Gastroesophageal sphincter (tissue), 3 donors: Measurements from ENCODE around the gene RBM4B.

ENCODE experiments used
- POLR2A ChIP-seq, 2 donors: fragments of 450-650 bp; IDR thresholded peaks; one replicate each; pipeline ENCODE4 v1.6.1; 2017; ENCODE audit warnings: antibody characterized with exemption in 2 of 2, mild to moderate bottlenecking in 2 of 2, moderate library complexity in 1 of 2
- POLR2AphosphoS5 ChIP-seq: sonication (generic); formaldehyde crosslinking; IDR thresholded peaks from one replicate; pipeline ENCODE4 v1.6.1; 2017; ENCODE audit warnings: antibody characterized with exemption
- TF ChIP-seq, protein P1 (sequence below), 4 experiments: fragments of 200-600 bp in 2 of 4; fragments of 450-650 bp in 2 of 4; sonication (generic) in 1 of 4; IDR thresholded peaks; one replicate each; pipeline ENCODE4 v1.5.1; 2017 to 2019; ENCODE audit warnings: antibody characterized with exemption in 4 of 4, mild to moderate bottlenecking in 2 of 4, moderate library complexity in 2 of 4

DNA sequence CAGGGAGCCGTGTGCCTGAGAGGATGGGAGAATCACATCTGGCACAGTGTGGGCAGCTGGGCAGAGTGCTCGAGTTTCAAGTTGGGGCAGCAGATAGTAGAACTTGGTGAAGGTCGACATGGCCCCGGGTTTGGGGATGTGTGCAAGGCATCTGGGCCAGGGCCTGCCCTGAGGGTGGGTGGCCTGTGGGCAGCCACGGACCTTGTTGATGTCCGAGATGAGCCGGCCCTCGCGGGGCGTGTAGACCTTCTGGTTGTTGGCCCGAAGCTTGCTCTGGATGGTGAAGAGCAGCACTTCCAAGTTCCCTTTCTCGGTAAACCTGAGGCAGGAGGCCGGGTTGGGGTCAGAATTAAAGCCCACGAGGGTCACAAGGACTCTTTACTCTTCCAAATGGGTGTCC is 31.0 kb upstream of the RBM4B start:
- TF ChIP-seq POLR2A (IDR thresholded peaks at IDR 0.05) (no peak), POLR2AphosphoS5 (no peak)
- TF ChIP-seq, protein P1, sequence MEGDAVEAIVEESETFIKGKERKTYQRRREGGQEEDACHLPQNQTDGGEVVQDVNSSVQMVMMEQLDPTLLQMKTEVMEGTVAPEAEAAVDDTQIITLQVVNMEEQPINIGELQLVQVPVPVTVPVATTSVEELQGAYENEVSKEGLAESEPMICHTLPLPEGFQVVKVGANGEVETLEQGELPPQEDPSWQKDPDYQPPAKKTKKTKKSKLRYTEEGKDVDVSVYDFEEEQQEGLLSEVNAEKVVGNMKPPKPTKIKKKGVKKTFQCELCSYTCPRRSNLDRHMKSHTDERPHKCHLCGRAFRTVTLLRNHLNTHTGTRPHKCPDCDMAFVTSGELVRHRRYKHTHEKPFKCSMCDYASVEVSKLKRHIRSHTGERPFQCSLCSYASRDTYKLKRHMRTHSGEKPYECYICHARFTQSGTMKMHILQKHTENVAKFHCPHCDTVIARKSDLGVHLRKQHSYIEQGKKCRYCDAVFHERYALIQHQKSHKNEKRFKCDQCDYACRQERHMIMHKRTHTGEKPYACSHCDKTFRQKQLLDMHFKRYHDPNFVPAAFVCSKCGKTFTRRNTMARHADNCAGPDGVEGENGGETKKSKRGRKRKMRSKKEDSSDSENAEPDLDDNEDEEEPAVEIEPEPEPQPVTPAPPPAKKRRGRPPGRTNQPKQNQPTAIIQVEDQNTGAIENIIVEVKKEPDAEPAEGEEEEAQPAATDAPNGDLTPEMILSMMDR (IDR thresholded peaks at IDR 0.05): no peak
